H1 (cell line): ENCODE measurements around the gene PDZD2. TPM values are rescaled to one million over a fixed set of nuclear protein-coding genes. Genes with fewer than 3 reads are reported as not detected.
A peak's percentile ranks its signal among the peaks of the same experiment; 100 is the strongest.

Experiments
- CTCF ChIA-PET: fragments of 300-600 bp; sonication (Branson Sonifier 250); formaldehyde crosslinking; loops from one replicate; lab custom pipeline; 2021; ENCODE audit not compliant: partially characterized antibody; lab: Charles Lee
- POLR2A ChIA-PET: fragments of 300-600 bp; sonication (Branson Sonifier 250); formaldehyde crosslinking; loops from one replicate; lab custom pipeline; 2021; ENCODE audit warnings: inconsistent platforms; ENCODE audit not compliant: partially characterized antibody; lab: Charles Lee
- DNase-seq, 2 experiments: peaks; one replicate each; pipeline versions ENCODE4 v3.0.0 to v3.0.0-alpha.2; 2010 to 2022; ENCODE audit warnings: low spot score in 2 of 2, low read depth in 1 of 2, mixed read lengths in 1 of 2
- FAIRE-seq: peaks from 2 replicates; lab custom pipeline; 2011; peaks lifted over from hg19 to GRCh38; lab: Jason Lieb, UNC
- H2AFZ ChIP-seq: 2 replicates; pipeline ENCODE4 v1.8.1; 2012; ENCODE audit warnings: low read length, inconsistent platforms
- H2AK5ac ChIP-seq: 2 replicates; pipeline ENCODE4 v1.6.1; 2013; ENCODE audit warnings: low read depth, low read length
- H2BK120ac ChIP-seq: replicated peaks from 2 replicates; pipeline ENCODE3; 2013; ENCODE audit warnings: low read depth, low read length, inconsistent platforms
- H2BK12ac ChIP-seq: 2 replicates; pipeline ENCODE4 v1.6.1; 2013; ENCODE audit warnings: low read depth, low read length
- H2BK15ac ChIP-seq: 2 replicates; pipeline ENCODE4 v1.6.1; 2013; ENCODE audit warnings: low read length
- H2BK20ac ChIP-seq: 2 replicates; pipeline ENCODE4 v1.6.1; 2013; ENCODE audit warnings: low read length
- H2BK5ac ChIP-seq: 2 replicates; pipeline ENCODE4 v1.6.1; 2013; ENCODE audit warnings: low read depth, low read length
- H3K14ac ChIP-seq: 2 replicates; pipeline ENCODE4 v1.6.1; 2013; ENCODE audit warnings: inconsistent platforms; ENCODE audit not compliant: insufficient read length
- H3K18ac ChIP-seq: 2 replicates; pipeline ENCODE4 v1.6.1; 2013; ENCODE audit warnings: low read length; ENCODE audit errors: extremely low read depth
- H3K23ac ChIP-seq: 2 replicates; pipeline ENCODE4 v1.6.1; 2013; ENCODE audit warnings: inconsistent platforms; ENCODE audit not compliant: insufficient read length
- H3K23me2 ChIP-seq: 2 replicates; pipeline ENCODE4 v1.6.1; 2013; ENCODE audit warnings: low read depth, low read length
- H3K27ac ChIP-seq: 2 replicates; pipeline ENCODE4 v1.6.1; 2011; ENCODE audit warnings: low read depth, low read length, inconsistent platforms
- H3K27me3 ChIP-seq, 4 experiments: replicated peaks in 1 of 4; 1 replicate in 1 of 4; 2 replicates in 3 of 4; pipeline versions ENCODE4 v1.6.1 to v1.8.1; 2011 to 2013; ENCODE audit warnings: low read length in 3 of 4, mild to moderate bottlenecking in 3 of 4, inconsistent platforms in 2 of 4, mixed read lengths in 2 of 4, moderate library complexity in 1 of 4; ENCODE audit not compliant: control insufficient read depth in 3 of 4, insufficient read depth in 3 of 4; ENCODE audit errors: extremely low read depth in 1 of 4
- H3K36me3 ChIP-seq, 4 experiments: 2 replicates each; pipeline versions ENCODE4 v1.6.1 to v1.8.1; 2011 to 2013; ENCODE audit warnings: mild to moderate bottlenecking in 4 of 4, low read length in 3 of 4, moderate library complexity in 2 of 4, control low read depth in 1 of 4, inconsistent platforms in 1 of 4; ENCODE audit not compliant: insufficient read depth in 4 of 4, control insufficient read depth in 2 of 4
- H3K4ac ChIP-seq: replicated peaks from 2 replicates; pipeline ENCODE3; 2013; ENCODE audit warnings: low read length, low read depth, mixed read lengths, inconsistent platforms; ENCODE audit not compliant: insufficient read length
- H3K4me1 ChIP-seq, 4 experiments: replicated peaks in 1 of 4; 1 replicate in 1 of 4; 2 replicates in 3 of 4; pipeline versions ENCODE4 v1.6.1 to v1.8.1; 2011 to 2013; ENCODE audit warnings: low read length in 3 of 4, inconsistent platforms in 2 of 4, mixed read lengths in 1 of 4; ENCODE audit not compliant: insufficient read depth in 4 of 4, control insufficient read depth in 3 of 4
- H3K4me2 ChIP-seq, 2 experiments: 2 replicates each; pipeline versions ENCODE4 v1.6.1 to v1.8.1; 2011 to 2013; ENCODE audit warnings: low read depth in 2 of 2, low read length in 2 of 2, control low read depth in 1 of 2, inconsistent platforms in 1 of 2, mild to moderate bottlenecking in 1 of 2; ENCODE audit not compliant: insufficient read depth in 1 of 2
- H3K4me3 ChIP-seq, 4 experiments: fragments of 200-600, 300-600 bp in 1 of 4; sonication (generic), shearing (Covaris generic), sonication (Bioruptor Twin) in 1 of 4; 2 replicates each; pipeline versions ENCODE4 v1.5.1 to v1.8.1; 2011 to 2016; ENCODE audit warnings: low read length in 4 of 4, low read depth in 3 of 4, control low read depth in 2 of 4, inconsistent platforms in 2 of 4, mild to moderate bottlenecking in 2 of 4, mixed read lengths in 1 of 4, moderate library complexity in 1 of 4; ENCODE audit not compliant: insufficient read depth in 2 of 4; ENCODE audit errors: extremely low read depth in 1 of 4
- H3K56ac ChIP-seq: replicated peaks from 2 replicates; pipeline ENCODE3; 2013; ENCODE audit warnings: low read depth, mild to moderate bottlenecking, mixed read lengths, low read length, inconsistent platforms; ENCODE audit not compliant: insufficient read length
- H3K79me1 ChIP-seq: 2 replicates; pipeline ENCODE4 v1.6.1; 2013; ENCODE audit warnings: low read depth, low read length, control low read depth
- H3K79me2 ChIP-seq, 2 experiments: 2 replicates each; pipeline versions ENCODE4 v1.6.1 to v1.8.1; 2012 to 2013; ENCODE audit warnings: low read length in 2 of 2, mild to moderate bottlenecking in 2 of 2, inconsistent platforms in 1 of 2; ENCODE audit not compliant: insufficient read depth in 2 of 2, control insufficient read depth in 1 of 2
- H3K9ac ChIP-seq, 4 experiments: replicated peaks in 1 of 4; 1 replicate in 1 of 4; 2 replicates in 3 of 4; pipeline versions ENCODE4 v1.6.1 to v1.8.1; 2011 to 2013; ENCODE audit warnings: low read depth in 3 of 4, low read length in 3 of 4, control low read depth in 2 of 4, mild to moderate bottlenecking in 2 of 4, moderate library complexity in 2 of 4, inconsistent platforms in 1 of 4; ENCODE audit errors: extremely low read depth in 1 of 4
- H3K9me3 ChIP-seq, 2 experiments: 2 replicates each; pipeline versions ENCODE4 v1.6.1 to v1.8.1; 2012 to 2013; ENCODE audit warnings: mild to moderate bottlenecking in 2 of 2, moderate library complexity in 2 of 2, control low read depth in 1 of 2, inconsistent platforms in 1 of 2, low read depth in 1 of 2, low read length in 1 of 2, mixed read lengths in 1 of 2; ENCODE audit not compliant: insufficient read depth in 2 of 2
- H4K20me1 ChIP-seq, 2 experiments: replicated peaks in 1 of 2; 2 replicates each; pipeline versions ENCODE3 to v1.8.1; 2011 to 2013; ENCODE audit warnings: inconsistent platforms in 2 of 2, low read length in 2 of 2, mild to moderate bottlenecking in 1 of 2; ENCODE audit not compliant: insufficient read depth in 2 of 2, control insufficient read depth in 1 of 2
- H4K5ac ChIP-seq: 2 replicates; pipeline ENCODE4 v1.6.1; 2013; ENCODE audit warnings: low read length, low read depth, mixed read lengths, inconsistent platforms; ENCODE audit not compliant: insufficient read length
- H4K8ac ChIP-seq: 2 replicates; pipeline ENCODE4 v1.8.0; 2013; ENCODE audit warnings: mild to moderate bottlenecking, moderate library complexity, low read length, inconsistent platforms; ENCODE audit not compliant: insufficient read depth; ENCODE audit errors: extremely low read depth
- H4K91ac ChIP-seq: replicated peaks from 2 replicates; pipeline ENCODE3; 2013; ENCODE audit warnings: low read length, mixed read lengths, inconsistent platforms; ENCODE audit not compliant: insufficient read length
- CTCF ChIP-seq, 3 experiments: IDR thresholded peaks; 1 replicate in 2 of 3; 2 replicates in 1 of 3; pipeline versions ENCODE4 v1.5.1 to v1.6.1; 2011; ENCODE audit warnings: low read length in 3 of 3, mild to moderate bottlenecking in 3 of 3, inconsistent platforms in 2 of 3, low read depth in 1 of 3, moderate library complexity in 1 of 3; ENCODE audit not compliant: insufficient read depth in 1 of 3; ENCODE audit errors: control extremely low read depth in 1 of 3
- RAD21 ChIP-seq, 2 experiments: IDR thresholded peaks in 1 of 2; conservative IDR thresholded peaks in 1 of 2; 2 replicates each; pipeline ENCODE4 v1.6.1; 2011; ENCODE audit warnings: low read depth in 2 of 2, low read length in 2 of 2, improper control_type of control experiment in 1 of 2, inconsistent platforms in 1 of 2, mild to moderate bottlenecking in 1 of 2, moderate library complexity in 1 of 2
- WGBS, 2 experiments: shearing (Covaris generic) in 1 of 2; methylation state at CpG; one replicate each; pipeline versions ENCODE4 v1.1.6 to v1.1.7; 2013 to 2015; ENCODE audit warnings: low lambda C conversion rate in 2 of 2, mixed read lengths in 2 of 2, inconsistent platforms in 1 of 2, low coverage in 1 of 2, missing lambda C conversion rate in 1 of 2; ENCODE audit not compliant: insufficient replicate concordance in 2 of 2, insufficient coverage in 1 of 2, insufficient read length in 1 of 2; ENCODE audit errors: extremely low coverage in 1 of 2, missing lambda C conversion rate in 1 of 2; 5-methylcytosine and 5-hydroxymethylcytosine counted together
- polyA plus RNA-seq, 7 experiments: library from polyadenylated mRNA; depleted of rRNA in 3 of 7; stranded (reverse) in 5 of 7; unstranded in 2 of 7; fragments of >200 nt in 5 of 7; fragments of 200-250 nt in 2 of 7; gene quantifications; 1 replicate in 5 of 7; 2 replicates in 1 of 7; 4 replicates in 1 of 7; pipeline versions ENCODE4 v1.2.1 to v1.2.3, GENCODE V29; 2011 to 2013; ENCODE audit warnings: missing spikeins in 2 of 7, mixed read lengths in 2 of 7
- total RNA-seq: library from RNA; stranded (reverse); fragmentation: NEBNext Ultra II Directional; extraction: Animal tissue kit (Norgen Biotek cat#: 25700); gene quantifications from 2 replicates; pipeline ENCODE4 v1.2.1, GENCODE V29; 2021
- TF ChIP-seq, protein P1 (sequence below): IDR thresholded peaks from 2 replicates; pipeline ENCODE4 v1.6.1; 2012; ENCODE audit warnings: inconsistent platforms

PDZD2 gene
- total and polyA plus RNA-seq, 2 of the 8 experiments (the other 6 are each of a cell fraction or from before 2014, with no cell fraction given), result 1.2 to 6.8 TPM

DNA sequence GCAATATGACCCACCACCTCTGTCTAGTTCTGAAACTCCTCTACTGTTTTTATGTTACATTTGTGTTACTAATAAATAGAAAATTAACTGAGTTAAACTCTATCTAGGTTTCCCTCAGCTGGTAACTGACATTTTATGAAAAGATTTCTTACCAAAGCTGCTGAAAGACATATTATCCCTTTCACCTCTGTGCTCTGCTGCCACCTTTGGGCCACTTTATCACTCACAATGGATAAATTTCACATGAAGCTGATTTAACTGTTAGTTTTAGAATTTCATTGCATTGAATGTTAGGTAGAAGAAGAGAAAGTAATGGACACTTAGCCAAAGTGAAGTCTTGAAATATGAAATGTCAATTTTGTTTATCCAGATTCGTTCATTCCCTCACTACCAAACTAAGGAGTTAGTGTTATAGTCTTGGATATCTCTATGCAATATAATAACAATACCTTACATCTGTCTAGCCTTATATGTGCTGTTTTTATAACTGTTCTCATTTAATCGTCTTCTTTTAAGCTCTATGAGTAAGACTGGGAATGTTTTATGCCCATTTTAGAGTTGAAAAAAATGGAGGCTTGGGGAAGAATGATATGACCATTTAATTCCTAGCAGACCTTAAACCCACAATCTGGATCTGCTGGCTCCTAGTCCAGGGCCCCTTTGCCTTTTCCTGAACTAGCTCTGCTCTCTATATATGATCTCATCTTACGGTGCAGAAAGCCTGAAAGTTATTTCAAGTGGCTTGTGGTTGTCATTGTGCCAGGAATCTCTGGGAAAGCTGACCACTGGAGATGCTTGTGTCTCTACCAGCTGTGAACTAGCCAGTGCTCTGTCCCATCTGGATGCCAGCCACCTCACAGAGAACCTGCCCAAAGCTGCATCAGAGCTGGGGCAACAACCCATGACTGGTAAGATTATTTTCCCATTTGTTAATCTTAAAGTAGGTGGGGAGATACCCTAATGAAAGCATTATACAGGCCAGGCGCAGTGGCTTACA is 438.1 kb downstream of the PDZD2 start:
- H4K20me1 ChIP-seq, result no peaks in the 10 kb centered on the region
- H3K27ac ChIP-seq, result no peak overlapping the region
- WGBS, 2 experiments, result 58% methylated on average over 4 of the region's 4 CpGs; no CpG with 5 or more reads in 1 of the 2 experiments
- no peaks in the 10 kb centered on the region for H3K79me1 ChIP-seq
- H2AK5ac ChIP-seq, result no peak overlapping the region
- no peaks in the 10 kb centered on the region for H3K4me1 ChIP-seq
- H3K18ac ChIP-seq, result no peak overlapping the region
- H4K91ac ChIP-seq, result no peak overlapping the region
- no peak overlapping the region for H3K9ac ChIP-seq
- H3K4ac ChIP-seq, result no peak overlapping the region
- H2BK5ac ChIP-seq, result no peak overlapping the region
- no peak overlapping the region for H2BK120ac ChIP-seq
- POLR2A ChIA-PET, result interaction anchor here (1.1 kb wide), 1 partner anchor 439 kb away, joined by 3 read pairs; no protein-coding TSS in a partner anchor
- no peak overlapping the region for H3K4me3 ChIP-seq
- DNase-seq (no peak), FAIRE-seq (no peak)
- H3K23ac ChIP-seq, result no peak overlapping the region
- H3K79me2 ChIP-seq, result no peaks in the 10 kb centered on the region
- no peak overlapping the region for H3K4me2 ChIP-seq
- H2BK12ac ChIP-seq, result no peak overlapping the region
- no peaks in the 10 kb centered on the region for H3K27me3 ChIP-seq
- no peak overlapping the region for H2AFZ ChIP-seq
- H3K56ac ChIP-seq, result no peak overlapping the region
- H3K36me3 ChIP-seq, result no peaks in the 10 kb centered on the region; a peak in 2 of 8 replicates
- CTCF ChIA-PET, result interaction anchor here (0.6 to 3.1 kb wide), 63 partner anchors 8 to 495 kb away, joined by 3 to 31 read pairs (median 4); no protein-coding TSS in a partner anchor
- no peak overlapping the region for H3K14ac ChIP-seq
- no peak overlapping the region for H4K8ac ChIP-seq
- H2BK15ac ChIP-seq, result no peak overlapping the region
- no peak overlapping the region for H4K5ac ChIP-seq
- no peak overlapping the region for H2BK20ac ChIP-seq
- no peaks in the 10 kb centered on the region for H3K23me2 ChIP-seq
- no peaks in the 10 kb centered on the region for H3K9me3 ChIP-seq
- TF ChIP-seq CTCF (IDR thresholded peaks at IDR 0.05; ENCODE audit: control extremely low read depth in 1 of 3, insufficient read depth in 1 of 3, low read depth in 1 of 3, low read length in 3 of 3) (peak in 2 of 3 experiments; percentile 65 to 68; a peak in 3 of 4 replicates), RAD21 (IDR thresholded peaks at IDR 0.05 in 1 of 2, conservative IDR thresholded peaks at IDR 0.05 in 1 of 2; ENCODE audit: low read depth in 2 of 2, low read length in 2 of 2) (peak; percentile 91 to 92)
- TF ChIP-seq, protein P1, sequence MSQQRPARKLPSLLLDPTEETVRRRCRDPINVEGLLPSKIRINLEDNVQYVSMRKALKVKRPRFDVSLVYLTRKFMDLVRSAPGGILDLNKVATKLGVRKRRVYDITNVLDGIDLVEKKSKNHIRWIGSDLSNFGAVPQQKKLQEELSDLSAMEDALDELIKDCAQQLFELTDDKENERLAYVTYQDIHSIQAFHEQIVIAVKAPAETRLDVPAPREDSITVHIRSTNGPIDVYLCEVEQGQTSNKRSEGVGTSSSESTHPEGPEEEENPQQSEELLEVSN, result no peak
- TF ChIP-seq, all 59 proteins: peak for 2
